HG03354 (cell line): ENCODE data around the gene KIRREL1.

ENCODE experiments used
- ATAC-seq: cut with Tn5 transposase; IDR thresholded peaks from one replicate; pipeline ENCODE4 v1.9.1; 2021; ENCODE audit warnings: mild to moderate bottlenecking; ENCODE audit not compliant: unreplicated experiment, poor library complexity, severe bottlenecking

The KIRREL1 gene

GRCh38 chr1:158022554-158023312, 29.3 kb downstream of the KIRREL1 start:
- no peak for ATAC-seq

- ATAC-seq = no peak
Measured at GRCh38 chr1:158024737-158025136, 31.3 kb downstream of the KIRREL1 start.

GRCh38 chr1:158025576-158026230, 32.3 kb downstream of the KIRREL1 start:
- ATAC-seq = no peak

GRCh38 chr1:158026651-158027050, 33.2 kb downstream of the KIRREL1 start:
- no peak for ATAC-seq

- ATAC-seq = no peak
Measured at GRCh38 chr1:158027508-158027907, 34.1 kb downstream of the KIRREL1 start.

- ATAC-seq = no peak
Measured at GRCh38 chr1:158028969-158029368, 35.5 kb downstream of the KIRREL1 start.

- no peak for ATAC-seq
Measured at GRCh38 chr1:158035014-158035413, 41.6 kb downstream of the KIRREL1 start.

- ATAC-seq = no peak
Measured at GRCh38 chr1:158035976-158036583, 42.6 kb downstream of the KIRREL1 start.

- ATAC-seq = no peak
Measured at GRCh38 chr1:158037008-158037865, 43.8 kb downstream of the KIRREL1 start.

GRCh38 chr1:158037866-158038359, 44.5 kb downstream of the KIRREL1 start:
- no peak for ATAC-seq

- no peak for ATAC-seq
Measured at GRCh38 chr1:158038793-158039192, 45.3 kb downstream of the KIRREL1 start.

GRCh38 chr1:158039380-158039779, 45.9 kb downstream of the KIRREL1 start:
- ATAC-seq = no peak

- no peak for ATAC-seq
Measured at GRCh38 chr1:158040323-158040722, 46.9 kb downstream of the KIRREL1 start.

- no peak for ATAC-seq
Measured at GRCh38 chr1:158043232-158043631, 49.8 kb downstream of the KIRREL1 start.

- ATAC-seq = no peak
Measured at GRCh38 chr1:158045639-158046038, 52.2 kb downstream of the KIRREL1 start.

- no peak for ATAC-seq
Measured at GRCh38 chr1:158046715-158047510, 53.5 kb downstream of the KIRREL1 start.

- no peak for ATAC-seq
Measured at GRCh38 chr1:158048371-158049067, 55.1 kb downstream of the KIRREL1 start.

- no peak for ATAC-seq
Measured at GRCh38 chr1:158049853-158050252, 56.4 kb downstream of the KIRREL1 start.

GRCh38 chr1:158053276-158053675, 59.8 kb downstream of the KIRREL1 start:
- ATAC-seq = no peak
